ENCODE data around the gene ADAMTS17.

DNA sequence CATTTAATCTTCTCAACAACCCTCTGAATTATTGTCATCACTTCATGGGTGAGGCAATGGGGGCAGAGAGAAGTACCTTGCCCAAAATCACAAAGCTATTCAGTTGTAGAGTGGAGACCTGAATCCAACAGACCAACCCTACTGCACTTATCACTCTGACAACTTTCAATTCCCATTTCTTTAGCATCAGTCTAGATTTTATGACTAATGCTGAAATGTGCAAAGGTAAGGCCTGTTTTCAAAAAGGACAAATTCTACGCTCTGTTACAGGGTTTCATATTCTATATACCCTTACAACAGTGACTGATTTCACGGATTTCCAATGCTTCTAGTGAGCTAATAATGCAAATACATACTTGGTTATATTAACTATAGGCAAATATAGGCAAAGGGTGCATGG, 286.0 kb downstream of the ADAMTS17 start:
- TF ChIP-seq, protein P1, sequence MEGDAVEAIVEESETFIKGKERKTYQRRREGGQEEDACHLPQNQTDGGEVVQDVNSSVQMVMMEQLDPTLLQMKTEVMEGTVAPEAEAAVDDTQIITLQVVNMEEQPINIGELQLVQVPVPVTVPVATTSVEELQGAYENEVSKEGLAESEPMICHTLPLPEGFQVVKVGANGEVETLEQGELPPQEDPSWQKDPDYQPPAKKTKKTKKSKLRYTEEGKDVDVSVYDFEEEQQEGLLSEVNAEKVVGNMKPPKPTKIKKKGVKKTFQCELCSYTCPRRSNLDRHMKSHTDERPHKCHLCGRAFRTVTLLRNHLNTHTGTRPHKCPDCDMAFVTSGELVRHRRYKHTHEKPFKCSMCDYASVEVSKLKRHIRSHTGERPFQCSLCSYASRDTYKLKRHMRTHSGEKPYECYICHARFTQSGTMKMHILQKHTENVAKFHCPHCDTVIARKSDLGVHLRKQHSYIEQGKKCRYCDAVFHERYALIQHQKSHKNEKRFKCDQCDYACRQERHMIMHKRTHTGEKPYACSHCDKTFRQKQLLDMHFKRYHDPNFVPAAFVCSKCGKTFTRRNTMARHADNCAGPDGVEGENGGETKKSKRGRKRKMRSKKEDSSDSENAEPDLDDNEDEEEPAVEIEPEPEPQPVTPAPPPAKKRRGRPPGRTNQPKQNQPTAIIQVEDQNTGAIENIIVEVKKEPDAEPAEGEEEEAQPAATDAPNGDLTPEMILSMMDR (IDR thresholded peaks at IDR 0.05; ENCODE audit: low read depth, low read length, missing input control): no peak
- no peak for TF ChIP-seq SP1 (IDR thresholded peaks at IDR 0.05)
- TF ChIP-seq YY1 (IDR thresholded peaks at IDR 0.05): no peak
- TF ChIP-seq, protein P2, sequence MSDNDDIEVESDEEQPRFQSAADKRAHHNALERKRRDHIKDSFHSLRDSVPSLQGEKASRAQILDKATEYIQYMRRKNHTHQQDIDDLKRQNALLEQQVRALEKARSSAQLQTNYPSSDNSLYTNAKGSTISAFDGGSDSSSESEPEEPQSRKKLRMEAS (IDR thresholded peaks at IDR 0.05): no peak
- TF ChIP-seq RAD21 (IDR thresholded peaks at IDR 0.05): no peak
- no peak for TF ChIP-seq JUND (IDR thresholded peaks at IDR 0.05)
- TF ChIP-seq, protein P3, sequence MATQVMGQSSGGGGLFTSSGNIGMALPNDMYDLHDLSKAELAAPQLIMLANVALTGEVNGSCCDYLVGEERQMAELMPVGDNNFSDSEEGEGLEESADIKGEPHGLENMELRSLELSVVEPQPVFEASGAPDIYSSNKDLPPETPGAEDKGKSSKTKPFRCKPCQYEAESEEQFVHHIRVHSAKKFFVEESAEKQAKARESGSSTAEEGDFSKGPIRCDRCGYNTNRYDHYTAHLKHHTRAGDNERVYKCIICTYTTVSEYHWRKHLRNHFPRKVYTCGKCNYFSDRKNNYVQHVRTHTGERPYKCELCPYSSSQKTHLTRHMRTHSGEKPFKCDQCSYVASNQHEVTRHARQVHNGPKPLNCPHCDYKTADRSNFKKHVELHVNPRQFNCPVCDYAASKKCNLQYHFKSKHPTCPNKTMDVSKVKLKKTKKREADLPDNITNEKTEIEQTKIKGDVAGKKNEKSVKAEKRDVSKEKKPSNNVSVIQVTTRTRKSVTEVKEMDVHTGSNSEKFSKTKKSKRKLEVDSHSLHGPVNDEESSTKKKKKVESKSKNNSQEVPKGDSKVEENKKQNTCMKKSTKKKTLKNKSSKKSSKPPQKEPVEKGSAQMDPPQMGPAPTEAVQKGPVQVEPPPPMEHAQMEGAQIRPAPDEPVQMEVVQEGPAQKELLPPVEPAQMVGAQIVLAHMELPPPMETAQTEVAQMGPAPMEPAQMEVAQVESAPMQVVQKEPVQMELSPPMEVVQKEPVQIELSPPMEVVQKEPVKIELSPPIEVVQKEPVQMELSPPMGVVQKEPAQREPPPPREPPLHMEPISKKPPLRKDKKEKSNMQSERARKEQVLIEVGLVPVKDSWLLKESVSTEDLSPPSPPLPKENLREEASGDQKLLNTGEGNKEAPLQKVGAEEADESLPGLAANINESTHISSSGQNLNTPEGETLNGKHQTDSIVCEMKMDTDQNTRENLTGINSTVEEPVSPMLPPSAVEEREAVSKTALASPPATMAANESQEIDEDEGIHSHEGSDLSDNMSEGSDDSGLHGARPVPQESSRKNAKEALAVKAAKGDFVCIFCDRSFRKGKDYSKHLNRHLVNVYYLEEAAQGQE (IDR thresholded peaks at IDR 0.05): no peak
- TF ChIP-seq, protein P4, sequence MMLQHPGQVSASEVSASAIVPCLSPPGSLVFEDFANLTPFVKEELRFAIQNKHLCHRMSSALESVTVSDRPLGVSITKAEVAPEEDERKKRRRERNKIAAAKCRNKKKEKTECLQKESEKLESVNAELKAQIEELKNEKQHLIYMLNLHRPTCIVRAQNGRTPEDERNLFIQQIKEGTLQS (IDR thresholded peaks at IDR 0.05): no peak
- TF ChIP-seq TAF1 (conservative IDR thresholded peaks at IDR 0.05): no peak
